Caco-2 (cell line): Measurements from ENCODE around the gene SV2B. TPM values are rescaled to one million over a fixed set of nuclear protein-coding genes. Genes with fewer than 3 reads are reported as not detected.
"Not testable (repeated sequence)": the region's sequence is repeated elsewhere in the genome, so short reads cannot be mapped to it uniquely, and the experiment has no call there.

Experiments
- BruUV-seq: library from RNA; stranded (reverse); fragments of 400-500 nt; replicated peaks from 2 replicates; lab custom pipeline; 2021; lab: Mats Ljungman, UMichigan
- CTCF ChIA-PET: fragments of 300-600 bp; sonication (Branson Sonifier 250); formaldehyde crosslinking; loops from one replicate; lab custom pipeline; 2022; ENCODE audit warnings: antibody characterized with exemption; lab: Charles Lee
- POLR2A ChIA-PET: fragments of 300-600 bp; sonication (Branson Sonifier 250); formaldehyde crosslinking; loops from one replicate; lab custom pipeline; 2022; ENCODE audit warnings: antibody characterized with exemption; lab: Charles Lee
- DNase-seq, 2 experiments: peaks; one replicate each; pipeline versions ENCODE4 v3.0.0 to v3.0.0-alpha.2; 2020 to 2022
- H3K27me3 ChIP-seq: replicated peaks from 2 replicates; pipeline ENCODE4 v1.6.0; 2011; ENCODE audit warnings: low read length; ENCODE audit not compliant: control insufficient read depth, insufficient read depth
- H3K36me3 ChIP-seq: 2 replicates; pipeline ENCODE4 v1.5.1; 2011; ENCODE audit warnings: low read length; ENCODE audit not compliant: control insufficient read depth, insufficient read depth
- H3K4me1 ChIP-seq: fragments of 250-450 bp; sonication (Bioruptor Pico); 2 replicates; pipeline ENCODE4 v1.5.1; 2020; ENCODE audit warnings: mild to moderate bottlenecking
- H3K4me3 ChIP-seq: 2 replicates; pipeline ENCODE4 v1.5.1; 2011; ENCODE audit warnings: low read depth, mild to moderate bottlenecking, control low read depth, low read length
- H3K9me3 ChIP-seq: fragments of 250-450 bp; sonication (Bioruptor Pico); 2 replicates; pipeline ENCODE4 v1.5.1; 2020; ENCODE audit warnings: mild to moderate bottlenecking, moderate library complexity
- H3K27ac Mint-ChIP-seq: one replicate; pipeline ENCODE4 v1.8.0; 2022; ENCODE audit warnings: mixed read lengths; ENCODE audit not compliant: unreplicated experiment
- H3K27me3 Mint-ChIP-seq: one replicate; pipeline ENCODE4 v1.8.0; 2022; ENCODE audit warnings: mixed read lengths; ENCODE audit not compliant: insufficient read depth, unreplicated experiment
- H3K36me3 Mint-ChIP-seq: one replicate; pipeline ENCODE4 v1.8.0; 2022; ENCODE audit warnings: mild to moderate bottlenecking, mixed read lengths; ENCODE audit not compliant: insufficient read depth, unreplicated experiment
- H3K4me1 Mint-ChIP-seq: one replicate; pipeline ENCODE4 v1.8.0; 2022; ENCODE audit warnings: low read depth, mixed read lengths; ENCODE audit not compliant: unreplicated experiment
- H3K4me3 Mint-ChIP-seq: one replicate; pipeline ENCODE4 v1.8.0; 2022; ENCODE audit warnings: mild to moderate bottlenecking, moderate library complexity, mixed read lengths; ENCODE audit not compliant: unreplicated experiment
- H3K9me3 Mint-ChIP-seq: one replicate; pipeline ENCODE4 v1.8.0; 2022; ENCODE audit warnings: mixed read lengths; ENCODE audit not compliant: unreplicated experiment
- CTCF ChIP-seq, 2 experiments: fragments of 200-600 bp in 1 of 2; IDR thresholded peaks; 1 replicate in 1 of 2; 2 replicates in 1 of 2; pipeline versions ENCODE4 v1.5.1 to v1.8.0; 2011 to 2022; ENCODE audit warnings: antibody characterized with exemption in 1 of 2, control low read depth in 1 of 2, inconsistent platforms in 1 of 2, low read depth in 1 of 2, low read length in 1 of 2, mild to moderate bottlenecking in 1 of 2, moderate library complexity in 1 of 2; ENCODE audit not compliant: insufficient read depth in 1 of 2, severe bottlenecking in 1 of 2, unreplicated experiment in 1 of 2
- intact Hi-C: fragments of 100-400 bp; cut with micrococcal nuclease; formaldehyde crosslinking; loops from one replicate; pipeline ENCODE4 v1.10.0; 2022; ENCODE audit not compliant: unreplicated experiment
- total RNA-seq: library from RNA; stranded (reverse); gene quantifications from 2 replicates; pipeline ENCODE4 v1.2.3, GENCODE V29; 2022

Gene SV2B
- total RNA-seq, 1 experiment from 2014 or later: not detected

GRCh38 chr15:91338766-91339165 is 238.7 kb downstream of the SV2B start:
- Mint-ChIP-seq H3K27me3 (peaks cover 12% of the 10 kb centered on the region), H3K9me3 (no peaks in the 10 kb centered on the region), H3K4me1 (no peaks in the 10 kb centered on the region), H3K4me3 (no peak overlapping the region), H3K27ac (no peak overlapping the region), H3K36me3 (no peaks in the 10 kb centered on the region)
- CTCF ChIA-PET: no interaction called here
- no TSS peak for BruUV-seq
- Histone ChIP-seq H3K4me3 (no peak overlapping the region), H3K9me3 (no peaks in the 10 kb centered on the region), H3K36me3 (no peaks in the 10 kb centered on the region), H3K27me3 (no peaks in the 10 kb centered on the region), H3K4me1 (no peaks in the 10 kb centered on the region)
- DNase-seq: peak in 1 of 2 experiments; percentile 17
- intact Hi-C loops: no loop called here
- no peak for TF ChIP-seq CTCF (IDR thresholded peaks at IDR 0.05; ENCODE audit: insufficient read depth in 1 of 2, low read depth in 1 of 2, low read length in 1 of 2, severe bottlenecking in 1 of 2, unreplicated experiment in 1 of 2)
- POLR2A ChIA-PET: no interaction called here

- ChIA-PET POLR2A (no interaction called here), CTCF (no interaction called here)
- no peak overlapping the region for H3K27ac Mint-ChIP-seq
- H3K36me3 Mint-ChIP-seq: no peaks in the 10 kb centered on the region
- H3K4me3 ChIP-seq: no peak overlapping the region
- H3K4me1 ChIP-seq: no peaks in the 10 kb centered on the region
- H3K36me3 ChIP-seq: no peaks in the 10 kb centered on the region
- H3K27me3 Mint-ChIP-seq: peaks cover 5% of the 10 kb centered on the region
- no peak for DNase-seq
- no TSS peak for BruUV-seq
- intact Hi-C loops: no loop called here
- no peaks in the 10 kb centered on the region for H3K9me3 Mint-ChIP-seq
- no peak for TF ChIP-seq CTCF (IDR thresholded peaks at IDR 0.05; ENCODE audit: insufficient read depth in 1 of 2, low read depth in 1 of 2, low read length in 1 of 2, severe bottlenecking in 1 of 2, unreplicated experiment in 1 of 2)
- no peaks in the 10 kb centered on the region for H3K4me1 Mint-ChIP-seq
- H3K9me3 ChIP-seq: no peaks in the 10 kb centered on the region
- H3K4me3 Mint-ChIP-seq: no peak overlapping the region
- no peaks in the 10 kb centered on the region for H3K27me3 ChIP-seq
Measured at GRCh38 chr15:91342097-91342496, 242.0 kb downstream of the SV2B start.

- CTCF ChIA-PET, H3K4me1 ChIP-seq, H3K27me3 ChIP-seq, H3K9me3 Mint-ChIP-seq, POLR2A ChIA-PET, H3K36me3 Mint-ChIP-seq, H3K27me3 Mint-ChIP-seq, H3K36me3 ChIP-seq, H3K4me1 Mint-ChIP-seq, H3K9me3 ChIP-seq, H3K27ac Mint-ChIP-seq, H3K4me3 Mint-ChIP-seq, DNase-seq, H3K4me3 ChIP-seq, intact Hi-C loops, BruUV-seq: not testable (repeated sequence)
Measured at GRCh38 chr15:91344912-91345311, 244.9 kb downstream of the SV2B start.

- no peaks in the 10 kb centered on the region for H3K4me1 Mint-ChIP-seq
- H3K27ac Mint-ChIP-seq: no peak overlapping the region
- H3K4me3 ChIP-seq: no peak overlapping the region
- no peak for TF ChIP-seq CTCF (IDR thresholded peaks at IDR 0.05; ENCODE audit: insufficient read depth in 1 of 2, low read depth in 1 of 2, low read length in 1 of 2, severe bottlenecking in 1 of 2, unreplicated experiment in 1 of 2)
- H3K9me3 ChIP-seq: no peaks in the 10 kb centered on the region
- H3K36me3 Mint-ChIP-seq: no peaks in the 10 kb centered on the region
- no peaks in the 10 kb centered on the region for H3K27me3 ChIP-seq
- POLR2A ChIA-PET: no interaction called here
- no peaks in the 10 kb centered on the region for H3K9me3 Mint-ChIP-seq
- no peaks in the 10 kb centered on the region for H3K36me3 ChIP-seq
- H3K4me3 Mint-ChIP-seq: no peak overlapping the region
- DNase-seq: no peak
- intact Hi-C loops: no loop called here
- H3K4me1 ChIP-seq: no peaks in the 10 kb centered on the region
- CTCF ChIA-PET: no interaction called here
- peaks cover 11% of the 10 kb centered on the region for H3K27me3 Mint-ChIP-seq
- no TSS peak for BruUV-seq
Measured at GRCh38 chr15:91345736-91346135, 245.7 kb downstream of the SV2B start.
